DND-41 (cell line): ENCODE data around the gene IQCH.

Experiments used
- ATAC-seq: fragments of 200-7000 bp; cut with Tn5 transposase; 3 replicates; pipeline ENCODE4 v1.9.1; 2021; ENCODE audit warnings: low read depth; ENCODE audit not compliant: insufficient read depth
- DNase-seq: peaks from one replicate; pipeline ENCODE4 v3.0.0-alpha.2; 2020
- H2AFZ ChIP-seq: 2 replicates; pipeline ENCODE4 v1.6.0; 2012; ENCODE audit warnings: low read depth, low read length
- H3K27ac ChIP-seq: 2 replicates; pipeline ENCODE4 v1.5.1; 2012; ENCODE audit warnings: low read length, inconsistent platforms
- H3K27me3 ChIP-seq: fragments of 200-600 bp; sonication (generic); 2 replicates; pipeline ENCODE4 v1.6.0; 2012; ENCODE audit warnings: low read length, mild to moderate bottlenecking, inconsistent platforms; ENCODE audit not compliant: insufficient read depth, poor library complexity
- H3K36me3 ChIP-seq: 2 replicates; pipeline ENCODE4 v1.5.1; 2012; ENCODE audit warnings: low read length, inconsistent platforms; ENCODE audit not compliant: insufficient read depth
- H3K4me1 ChIP-seq: 2 replicates; pipeline ENCODE4 v1.5.1; 2012; ENCODE audit warnings: mild to moderate bottlenecking, low read length; ENCODE audit not compliant: insufficient read depth
- H3K4me2 ChIP-seq: 2 replicates; pipeline ENCODE4 v1.6.0; 2012; ENCODE audit warnings: mild to moderate bottlenecking, moderate library complexity, low read length, inconsistent platforms; ENCODE audit not compliant: insufficient read depth
- H3K4me3 ChIP-seq, 2 experiments: fragments of 200-600 bp in 1 of 2; shearing (Covaris generic) in 1 of 2; 2 replicates each; pipeline ENCODE4 v1.5.1; 2012 to 2016; ENCODE audit warnings: inconsistent platforms in 2 of 2, low read length in 2 of 2, mild to moderate bottlenecking in 2 of 2, low read depth in 1 of 2, moderate library complexity in 1 of 2
- H3K79me2 ChIP-seq: 2 replicates; pipeline ENCODE4 v1.6.0; 2012; ENCODE audit warnings: low read length, inconsistent platforms; ENCODE audit not compliant: insufficient read depth
- H3K9ac ChIP-seq: 2 replicates; pipeline ENCODE4 v1.6.0; 2012; ENCODE audit warnings: low read depth, mild to moderate bottlenecking, inconsistent platforms, low read length, moderate library complexity
- H3K9me3 ChIP-seq: 2 replicates; pipeline ENCODE4 v1.5.1; 2012; ENCODE audit warnings: low read length, moderate library complexity, mild to moderate bottlenecking, inconsistent platforms; ENCODE audit not compliant: insufficient read depth, severe bottlenecking
- H4K20me1 ChIP-seq: 2 replicates; pipeline ENCODE4 v1.6.0; 2012; ENCODE audit warnings: low read length; ENCODE audit not compliant: insufficient read depth
- CTCF ChIP-seq: IDR thresholded peaks from 2 replicates; pipeline ENCODE4 v1.5.1; 2012; ENCODE audit warnings: borderline replicate concordance, low read length, moderate library complexity, mild to moderate bottlenecking; ENCODE audit not compliant: poor library complexity, severe bottlenecking; ENCODE audit errors: extremely low read depth
- EZH2 ChIP-seq: IDR thresholded peaks from 3 replicates; pipeline ENCODE4 v1.6.1; 2012; ENCODE audit warnings: borderline replicate concordance, low read depth, mild to moderate bottlenecking, moderate library complexity, low read length, inconsistent platforms; ENCODE audit not compliant: severe bottlenecking

The IQCH gene

DNA sequence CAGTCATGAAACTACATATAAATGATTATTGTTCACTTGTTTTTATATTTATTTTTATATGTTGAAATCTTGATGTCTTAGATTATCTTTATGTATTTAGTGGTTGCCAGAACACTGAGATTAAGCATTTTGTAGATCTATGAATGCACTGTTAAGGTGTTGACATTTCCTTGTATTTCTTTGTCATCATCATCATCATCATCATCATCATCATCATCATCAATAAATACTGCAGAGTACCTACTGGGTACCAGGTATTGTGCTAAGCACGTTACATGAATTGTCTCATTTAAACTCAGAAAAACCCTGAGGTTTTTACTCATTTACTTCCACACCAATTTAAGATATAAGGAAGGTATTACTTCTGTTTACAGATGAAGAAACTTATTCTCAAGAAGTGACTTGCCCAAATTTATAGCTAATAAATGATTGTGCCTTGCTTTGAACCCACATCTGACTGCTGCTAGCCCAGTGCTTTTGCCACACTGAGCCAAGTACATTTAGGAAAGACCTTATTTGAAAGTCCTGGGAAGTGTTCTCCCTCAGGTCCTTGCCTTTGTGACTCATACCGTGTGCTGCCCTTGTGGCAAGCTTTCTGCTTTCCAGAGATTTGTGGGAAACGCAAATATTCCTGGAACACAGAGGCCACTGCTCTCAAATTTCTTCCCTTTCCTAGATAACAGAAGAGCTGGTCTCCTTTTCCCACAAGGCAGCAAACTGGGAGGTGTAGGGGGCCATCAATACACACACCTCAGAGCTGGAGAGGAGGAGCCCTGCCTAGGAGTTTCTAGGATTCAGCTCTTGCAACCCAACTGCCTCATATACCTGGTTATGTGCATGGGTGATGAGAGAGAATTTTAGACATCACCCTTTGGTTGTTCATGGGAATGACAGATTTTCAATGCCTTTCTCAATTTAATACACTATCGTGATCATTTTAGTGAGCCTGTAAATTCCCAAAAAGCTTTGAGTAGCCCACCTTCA lies 150.9 kb downstream of the IQCH start:
- TF ChIP-seq CTCF (no peak), EZH2 (no peak)
- DNase-seq (no peak), ATAC-seq (no peak)
- no peak overlapping the region for H2AFZ ChIP-seq
- no peaks in the 10 kb centered on the region for H3K27me3 ChIP-seq
- H3K36me3 ChIP-seq = no peaks in the 10 kb centered on the region
- no peak overlapping the region for H3K27ac ChIP-seq
- H4K20me1 ChIP-seq = no peaks in the 10 kb centered on the region
- H3K4me3 ChIP-seq = no peak overlapping the region
- H3K4me1 ChIP-seq = peaks cover 14% of the 10 kb centered on the region
- H3K9me3 ChIP-seq = no peaks in the 10 kb centered on the region
- no peaks in the 10 kb centered on the region for H3K79me2 ChIP-seq
- H3K4me2 ChIP-seq = no peak overlapping the region
- no peak overlapping the region for H3K9ac ChIP-seq

DNA sequence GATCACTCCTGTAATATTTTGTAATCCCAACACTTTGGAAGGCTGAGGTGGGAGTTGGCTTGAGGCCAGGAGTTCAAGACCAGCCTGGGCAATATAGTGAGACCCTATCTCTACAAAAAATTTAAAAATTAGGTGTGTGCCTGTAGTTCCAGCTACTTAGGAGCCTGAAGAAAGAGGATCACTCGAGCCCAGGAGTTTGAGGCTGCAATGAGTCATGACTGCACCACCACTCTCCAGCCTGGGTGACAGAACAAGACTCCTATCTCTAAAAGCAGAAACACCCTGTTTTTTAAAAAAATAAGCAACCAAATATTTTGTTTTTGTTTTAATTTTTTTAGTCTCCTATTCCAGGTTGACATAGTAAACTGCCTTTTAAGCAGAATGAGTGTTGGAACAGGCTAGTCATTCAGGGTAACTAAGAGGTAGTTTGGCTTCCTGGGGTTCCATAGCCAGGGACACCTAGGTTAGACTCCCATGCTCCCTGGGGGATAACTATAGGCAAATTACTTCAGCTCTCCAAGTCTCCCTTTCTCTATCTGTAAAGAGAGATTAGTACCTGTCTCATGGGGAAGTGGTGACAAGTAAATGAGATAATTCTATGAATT lies 151.8 kb downstream of the IQCH start:
- Histone ChIP-seq H2AFZ (no peak overlapping the region), H3K27me3 (no peaks in the 10 kb centered on the region)

GRCh38 chr15:67407786-67408185 lies 153.2 kb downstream of the IQCH start:
- no peak overlapping the region for H2AFZ ChIP-seq
- no peaks in the 10 kb centered on the region for H3K36me3 ChIP-seq
- H3K79me2 ChIP-seq = no peaks in the 10 kb centered on the region
- no peak overlapping the region for H3K4me3 ChIP-seq
- H3K4me2 ChIP-seq = no peak overlapping the region
- no peak overlapping the region for H3K9ac ChIP-seq
- no peaks in the 10 kb centered on the region for H3K27me3 ChIP-seq
- H4K20me1 ChIP-seq = no peaks in the 10 kb centered on the region
- TF ChIP-seq EZH2 = no peak
- TF ChIP-seq CTCF = no peak
- no peak for DNase-seq
- no peaks in the 10 kb centered on the region for H3K9me3 ChIP-seq
- no peak for ATAC-seq
- peaks cover 14% of the 10 kb centered on the region for H3K4me1 ChIP-seq
- no peak overlapping the region for H3K27ac ChIP-seq

More for the DNA sequence above, 151.8 kb downstream of the IQCH start:
- Histone ChIP-seq H3K4me1 (peaks cover 14% of the 10 kb centered on the region), H3K36me3 (no peaks in the 10 kb centered on the region), H3K9me3 (no peaks in the 10 kb centered on the region), H4K20me1 (no peaks in the 10 kb centered on the region), H3K4me3 (no peak overlapping the region), H3K79me2 (no peaks in the 10 kb centered on the region), H3K27ac (no peak overlapping the region), H3K4me2 (no peak overlapping the region), H3K9ac (no peak overlapping the region)
- no peak for ATAC-seq
- TF ChIP-seq EZH2 = no peak
- no peak for TF ChIP-seq CTCF
- DNase-seq = no peak
